GM21423 (cell line): ENCODE data around the gene LYPD6.

Experiments
- ATAC-seq: cut with Tn5 transposase; IDR thresholded peaks from one replicate; pipeline ENCODE4 v1.9.1; 2021; ENCODE audit warnings: mild to moderate bottlenecking, moderate library complexity; ENCODE audit not compliant: unreplicated experiment

The LYPD6 gene

GRCh38 chr2:149346272-149346671 lies 15.9 kb downstream of the LYPD6 start:
- ATAC-seq: no peak

GRCh38 chr2:149348291-149348690 lies 17.9 kb downstream of the LYPD6 start:
- ATAC-seq: no peak

GRCh38 chr2:149353421-149353820 lies 23.0 kb downstream of the LYPD6 start:
- no peak for ATAC-seq

- no peak for ATAC-seq
These were observed 25.5 kb downstream of the LYPD6 start for GRCh38 chr2:149355716-149356422.

- ATAC-seq: no peak
These were observed 26.7 kb downstream of the LYPD6 start for GRCh38 chr2:149357058-149357457.

GRCh38 chr2:149360106-149360505 lies 29.7 kb downstream of the LYPD6 start:
- no peak for ATAC-seq

- no peak for ATAC-seq
These were observed 33.6 kb downstream of the LYPD6 start for GRCh38 chr2:149363958-149364357.

GRCh38 chr2:149364839-149365238 lies 34.5 kb downstream of the LYPD6 start:
- no peak for ATAC-seq

GRCh38 chr2:149365931-149366583 lies 35.7 kb downstream of the LYPD6 start:
- no peak for ATAC-seq

- no peak for ATAC-seq
These were observed 39.8 kb downstream of the LYPD6 start for GRCh38 chr2:149370061-149370775.

GRCh38 chr2:149371476-149371875 lies 41.1 kb downstream of the LYPD6 start:
- no peak for ATAC-seq

- ATAC-seq: no peak
These were observed 45.5 kb downstream of the LYPD6 start for GRCh38 chr2:149375801-149376361.

GRCh38 chr2:149380205-149380604 lies 49.8 kb downstream of the LYPD6 start:
- no peak for ATAC-seq

GRCh38 chr2:149383340-149383739 lies 53.0 kb downstream of the LYPD6 start:
- no peak for ATAC-seq

- no peak for ATAC-seq
These were observed 55.0 kb downstream of the LYPD6 start for GRCh38 chr2:149385350-149385749.

GRCh38 chr2:149387411-149387810 lies 57.0 kb downstream of the LYPD6 start:
- no peak for ATAC-seq

- no peak for ATAC-seq
These were observed 57.9 kb downstream of the LYPD6 start for GRCh38 chr2:149388120-149388816.

GRCh38 chr2:149389506-149390167 lies 59.2 kb downstream of the LYPD6 start:
- ATAC-seq: no peak

- ATAC-seq: no peak
These were observed 63.2 kb downstream of the LYPD6 start for GRCh38 chr2:149393614-149394013.

- no peak for ATAC-seq
These were observed 64.5 kb downstream of the LYPD6 start for GRCh38 chr2:149394864-149395263.
